Measurements from ENCODE around the gene CUL4A. TPM values are rescaled to one million over a fixed set of nuclear protein-coding genes. Genes with fewer than 3 reads are reported as not detected.

Gene CUL4A
- polyA plus RNA-seq (69.9 and 85.1 TPM in 2 replicates), polyA minus RNA-seq (58.4 and 66.8 TPM in 2 replicates)

DNA sequence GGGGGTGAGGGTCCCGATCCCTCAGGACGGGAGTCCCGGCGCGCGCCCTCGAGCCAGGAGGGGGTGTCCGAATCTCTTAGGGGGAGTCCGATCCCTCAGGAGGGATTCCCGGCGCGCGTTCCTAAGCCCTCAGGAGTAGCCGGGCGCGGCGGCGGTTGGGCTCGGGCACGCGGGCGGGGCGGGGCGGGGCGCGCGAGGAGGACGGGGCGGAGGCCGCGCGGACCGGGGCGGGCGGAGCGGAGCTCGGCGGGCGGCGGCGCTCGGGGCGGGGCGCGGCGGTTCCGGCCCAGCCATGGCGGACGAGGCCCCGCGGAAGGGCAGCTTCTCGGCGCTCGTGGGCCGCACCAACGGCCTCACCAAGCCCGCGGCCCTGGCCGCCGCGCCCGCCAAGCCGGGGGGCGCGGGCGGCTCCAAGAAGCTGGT, at the start of gene CUL4A:
Gene CUL4A (plus strand): TSS at position 278 of the 423 bp plus-strand sequence. CDS start 15 bp downstream, at position 293.
- peak within 1 kb of the TSS; percentile 98 for H3K27ac ChIP-seq (ENCODE audit: low read length)
- peak within 1 kb of the TSS; percentile 98 for H3K4me3 ChIP-seq (ENCODE audit: low read length)
- H3K79me2 ChIP-seq (replicated peaks; ENCODE audit: insufficient read depth, low read length) = peaks cover 75% of the 10 kb centered on the region
- H3K4me2 ChIP-seq (ENCODE audit: low read length) = peak within 1 kb of the TSS; percentile 91
- H3K9me2 ChIP-seq (ENCODE audit: insufficient read depth, low read length) = no peaks in the 10 kb centered on the region
- H3K9me3 ChIP-seq (ENCODE audit: low read length) = no peaks in the 10 kb centered on the region
- no peaks in the 10 kb centered on the region for H4K20me1 ChIP-seq (ENCODE audit: insufficient read depth)
- H3K9ac ChIP-seq (ENCODE audit: low read length) = peak within 1 kb of the TSS; percentile 98
- H3F3A ChIP-seq (ENCODE audit: insufficient read depth, low read length, poor library complexity, severe bottlenecking) = no peaks in the 10 kb centered on the region
- H3K27me3 ChIP-seq (ENCODE audit: insufficient read depth, low read depth, low read length) = no peaks in the 10 kb centered on the region
- TF ChIP-seq EZH2 (IDR thresholded peaks at IDR 0.05; ENCODE audit: borderline replicate concordance, insufficient read depth, low read length, poor library complexity, severe bottlenecking) (no peak), TAF1 (IDR thresholded peaks at IDR 0.05; ENCODE audit: low read depth) (no peak), SMC3 (conservative IDR thresholded peaks at IDR 0.05; ENCODE audit: poor library complexity) (no peak), REST (IDR thresholded peaks at IDR 0.05; ENCODE audit: borderline replicate concordance) (no peak), EP300 (conservative IDR thresholded peaks at IDR 0.05; ENCODE audit: poor library complexity, severe bottlenecking) (no peak)
- TF ChIP-seq, protein P1, sequence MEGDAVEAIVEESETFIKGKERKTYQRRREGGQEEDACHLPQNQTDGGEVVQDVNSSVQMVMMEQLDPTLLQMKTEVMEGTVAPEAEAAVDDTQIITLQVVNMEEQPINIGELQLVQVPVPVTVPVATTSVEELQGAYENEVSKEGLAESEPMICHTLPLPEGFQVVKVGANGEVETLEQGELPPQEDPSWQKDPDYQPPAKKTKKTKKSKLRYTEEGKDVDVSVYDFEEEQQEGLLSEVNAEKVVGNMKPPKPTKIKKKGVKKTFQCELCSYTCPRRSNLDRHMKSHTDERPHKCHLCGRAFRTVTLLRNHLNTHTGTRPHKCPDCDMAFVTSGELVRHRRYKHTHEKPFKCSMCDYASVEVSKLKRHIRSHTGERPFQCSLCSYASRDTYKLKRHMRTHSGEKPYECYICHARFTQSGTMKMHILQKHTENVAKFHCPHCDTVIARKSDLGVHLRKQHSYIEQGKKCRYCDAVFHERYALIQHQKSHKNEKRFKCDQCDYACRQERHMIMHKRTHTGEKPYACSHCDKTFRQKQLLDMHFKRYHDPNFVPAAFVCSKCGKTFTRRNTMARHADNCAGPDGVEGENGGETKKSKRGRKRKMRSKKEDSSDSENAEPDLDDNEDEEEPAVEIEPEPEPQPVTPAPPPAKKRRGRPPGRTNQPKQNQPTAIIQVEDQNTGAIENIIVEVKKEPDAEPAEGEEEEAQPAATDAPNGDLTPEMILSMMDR (IDR thresholded peaks at IDR 0.05; ENCODE audit: poor library complexity, severe bottlenecking) = no peak
- peak within 1 kb of the TSS; percentile 82 for H2AFZ ChIP-seq (ENCODE audit: low read depth, low read length)
- H3K36me3 ChIP-seq (ENCODE audit: insufficient read depth, low read length) = no peaks in the 10 kb centered on the region

GRCh38 chr13:113159701-113160100, 49.7 kb upstream of the CUL4A start:
- Histone ChIP-seq H3K36me3 (ENCODE audit: insufficient read depth, low read length) (no peaks in the 10 kb centered on the region), H3K9me3 (ENCODE audit: low read length) (no peaks in the 10 kb centered on the region), H3K27me3 (ENCODE audit: insufficient read depth, low read depth, low read length) (no peaks in the 10 kb centered on the region), H4K20me1 (ENCODE audit: insufficient read depth) (no peaks in the 10 kb centered on the region), H3K4me3 (ENCODE audit: low read length) (no peak overlapping the region), H2AFZ (ENCODE audit: low read depth, low read length) (no peak overlapping the region), H3K4me2 (ENCODE audit: low read length) (no peak overlapping the region), H3K9ac (ENCODE audit: low read length) (no peak overlapping the region), H3K79me2 (replicated peaks; ENCODE audit: insufficient read depth, low read length) (no peaks in the 10 kb centered on the region), H3K9me2 (ENCODE audit: insufficient read depth, low read length) (no peaks in the 10 kb centered on the region), H3K27ac (ENCODE audit: low read length) (no peak overlapping the region), H3F3A (ENCODE audit: insufficient read depth, low read length, poor library complexity, severe bottlenecking) (no peaks in the 10 kb centered on the region)
- TF ChIP-seq MXI1 (conservative IDR thresholded peaks at IDR 0.05; ENCODE audit: poor library complexity, severe bottlenecking) = no peak
- TF ChIP-seq TAF1 (IDR thresholded peaks at IDR 0.05; ENCODE audit: low read depth) = no peak
- TF ChIP-seq REST (IDR thresholded peaks at IDR 0.05; ENCODE audit: borderline replicate concordance) = no peak
- TF ChIP-seq EZH2 (IDR thresholded peaks at IDR 0.05; ENCODE audit: borderline replicate concordance, insufficient read depth, low read length, poor library complexity, severe bottlenecking) = no peak
- TF ChIP-seq SMC3 (conservative IDR thresholded peaks at IDR 0.05; ENCODE audit: poor library complexity) = no peak
- TF ChIP-seq, protein P1 (IDR thresholded peaks at IDR 0.05; ENCODE audit: poor library complexity, severe bottlenecking) = no peak
